H1 (cell line): ENCODE measurements around the gene CACNB2. TPM values are rescaled to one million over a fixed set of nuclear protein-coding genes. Genes with fewer than 3 reads are reported as not detected.

ENCODE experiments used
- ATF2 ChIP-seq: IDR thresholded peaks from 2 replicates; pipeline ENCODE4 v1.6.1; 2012; ENCODE audit warnings: low read length, inconsistent platforms
- GABPA ChIP-seq: IDR thresholded peaks from 2 replicates; pipeline ENCODE4 v1.6.1; 2011; ENCODE audit warnings: mild to moderate bottlenecking, low read length, moderate library complexity, borderline replicate concordance; ENCODE audit not compliant: insufficient read depth
- JUN ChIP-seq: IDR thresholded peaks from 2 replicates; pipeline ENCODE4 v1.6.1; 2011; ENCODE audit warnings: low read depth, mild to moderate bottlenecking, improper control_type of control experiment, low read length
- SP1 ChIP-seq: IDR thresholded peaks from 2 replicates; pipeline ENCODE4 v1.6.1; 2011; ENCODE audit warnings: low read depth, low read length
- polyA plus RNA-seq, 7 experiments: library from polyadenylated mRNA; depleted of rRNA in 3 of 7; stranded (reverse) in 5 of 7; unstranded in 2 of 7; fragments of >200 nt in 5 of 7; fragments of 200-250 nt in 2 of 7; gene quantifications; 1 replicate in 5 of 7; 2 replicates in 1 of 7; 4 replicates in 1 of 7; pipeline versions ENCODE4 v1.2.1 to v1.2.3, GENCODE V29; 2011 to 2013; ENCODE audit warnings: missing spikeins in 2 of 7, mixed read lengths in 2 of 7
- total RNA-seq: library from RNA; stranded (reverse); fragmentation: NEBNext Ultra II Directional; extraction: Animal tissue kit (Norgen Biotek cat#: 25700); gene quantifications from 2 replicates; pipeline ENCODE4 v1.2.1, GENCODE V29; 2021

Gene CACNB2
- total and polyA plus RNA-seq, 2 of the 8 experiments (the other 6 are each of a cell fraction or from before 2014, with no cell fraction given): 2.4 to 3.2 TPM

GRCh38 chr10:18479502-18479901 is 339.3 kb downstream of the CACNB2 start (continued):
- TF ChIP-seq ATF2 (no peak), JUN (no peak), GABPA (no peak), SP1 (no peak)
- TF ChIP-seq, all 59 proteins: peak for 0
